ENCODE results near the gene PAM.

- TF ChIP-seq HOXA5 (CRISPR knock-in tag; IDR thresholded peaks at IDR 0.05) = no peak
- TF ChIP-seq ZNF121 (CRISPR knock-in tag; IDR thresholded peaks at IDR 0.05) = no peak
- TF ChIP-seq ZNF512 (CRISPR knock-in tag; IDR thresholded peaks at IDR 0.05) = no peak
- no peak for TF ChIP-seq FOXA3 (CRISPR knock-in tag; IDR thresholded peaks at IDR 0.05)
- no peak for TF ChIP-seq SP2 (CRISPR knock-in tag; IDR thresholded peaks at IDR 0.05)
- no peak for TF ChIP-seq NFIC (IDR thresholded peaks at IDR 0.05; ENCODE audit: low read length)
- no peak for TF ChIP-seq ZBTB34 (CRISPR knock-in tag; IDR thresholded peaks at IDR 0.05)
- no peak for TF ChIP-seq TAF15 (IDR thresholded peaks at IDR 0.05; ENCODE audit: low read depth, low read length, poor library complexity, severe bottlenecking)
- TF ChIP-seq TCF12 (IDR thresholded peaks at IDR 0.05) = no peak
- TF ChIP-seq TCF12 (CRISPR knock-in tag; IDR thresholded peaks at IDR 0.05) = no peak
- no peak for TF ChIP-seq HES4 (CRISPR knock-in tag; IDR thresholded peaks at IDR 0.05; ENCODE audit: borderline replicate concordance)
- no peak for TF ChIP-seq ZXDC (CRISPR knock-in tag; IDR thresholded peaks at IDR 0.05)
- no peak for TF ChIP-seq SRSF4 (IDR thresholded peaks at IDR 0.05; ENCODE audit: low read depth, low read length, poor library complexity, severe bottlenecking)
- TF ChIP-seq PHF8 (CRISPR knock-in tag; IDR thresholded peaks at IDR 0.05) = no peak
Observed at GRCh38 chr5:103016167-103016566, 261.1 kb downstream of the PAM start.
